ENCODE measurements around the gene NINJ1. TPM values are rescaled to one million over a fixed set of nuclear protein-coding genes. Genes with fewer than 3 reads are reported as not detected.

The NINJ1 gene
- total RNA-seq, 1 experiment from 2014 or later = 41.3 TPM

DNA sequence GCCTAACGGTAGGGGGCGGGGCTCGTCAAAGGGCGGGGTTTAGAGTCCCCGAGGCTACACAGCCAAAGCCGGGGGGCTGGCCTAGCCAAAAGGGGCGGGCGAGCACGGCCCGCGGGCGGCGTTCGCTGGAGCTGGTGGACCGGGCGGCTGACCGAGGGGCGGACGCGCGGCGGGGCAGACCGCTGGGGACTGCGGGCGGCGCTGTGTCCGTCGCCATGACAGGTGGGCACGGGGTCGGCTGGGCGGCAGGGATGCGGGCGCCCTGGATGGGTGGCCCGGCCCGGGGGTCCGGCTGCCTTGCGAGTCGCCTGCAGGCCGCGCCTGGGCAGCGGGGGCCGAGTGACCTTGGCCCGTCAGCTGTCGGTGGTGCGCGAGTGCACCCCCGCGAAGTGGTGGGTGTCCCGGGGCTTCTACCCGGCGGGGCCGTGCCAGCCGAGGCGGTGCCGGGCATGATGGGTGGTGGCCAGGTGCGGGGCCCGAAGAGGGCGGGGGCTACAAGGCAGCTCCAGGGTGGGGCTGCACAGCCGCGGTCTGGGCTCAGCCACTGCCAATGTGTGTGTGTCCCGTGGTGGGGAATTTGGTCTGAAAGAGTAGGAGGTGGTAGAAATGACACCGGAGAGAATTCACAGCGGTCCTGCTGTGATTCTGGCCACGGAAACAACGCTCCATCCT, 37.8 kb downstream of the NINJ1 start, which contains the start of gene CARD19:
Gene CARD19 (plus strand): TSS at position 87 of the 672 bp plus-strand sequence. CDS start 129 bp downstream, at position 216.
- ATAC-seq = peak; percentile 3; the same call in 1 of the 2 replicates
- peak within 1 kb of the TSS; percentile 78 for H3K4me3 Mint-ChIP-seq
- TF ChIP-seq ESRRA (CRISPR knock-in tag; IDR thresholded peaks at IDR 0.05; ENCODE audit: borderline replicate concordance) (0 out of 2 replicates have a peak, but pooled peaks have one; percentile 48), FOXP4 (CRISPR knock-in tag; IDR thresholded peaks at IDR 0.05) (no peak), OVOL2 (CRISPR knock-in tag; IDR thresholded peaks at IDR 0.05; ENCODE audit: borderline replicate concordance) (no peak), ZNF121 (CRISPR knock-in tag; IDR thresholded peaks at IDR 0.05) (peak; percentile 21; the same call in 1 of the 2 replicates), ETV6 (CRISPR knock-in tag; IDR thresholded peaks at IDR 0.05) (peak; percentile 29; the same call in 1 of the 2 replicates), SMAD3 (CRISPR knock-in tag; IDR thresholded peaks at IDR 0.05; ENCODE audit: borderline replicate concordance) (peak; percentile 20; the same call in 1 of the 2 replicates), KAT7 (CRISPR knock-in tag; IDR thresholded peaks at IDR 0.05; ENCODE audit: borderline replicate concordance) (0 out of 2 replicates have a peak, but pooled peaks have one; percentile 49), ZNF416 (CRISPR knock-in tag; IDR thresholded peaks at IDR 0.05) (peak; percentile 13; the same call in 1 of the 2 replicates), FOXK1 (CRISPR knock-in tag; IDR thresholded peaks at IDR 0.05) (0 out of 2 replicates have a peak, but pooled peaks have one; percentile 39), FOXP1 (CRISPR knock-in tag; IDR thresholded peaks at IDR 0.05; ENCODE audit: borderline replicate concordance) (peak; percentile 23; the same call in 1 of the 2 replicates), CTCF (IDR thresholded peaks at IDR 0.05) (no peak), GABPB1 (CRISPR knock-in tag; IDR thresholded peaks at IDR 0.05) (0 out of 2 replicates have a peak, but pooled peaks have one; percentile 15), NFYB (CRISPR knock-in tag; conservative IDR thresholded peaks at IDR 0.05; ENCODE audit: low read depth) (peak; percentile 9; the same call in 1 of the 2 replicates), SP1 (CRISPR knock-in tag; conservative IDR thresholded peaks at IDR 0.05) (0 out of 2 replicates have a peak, but pooled peaks have one; percentile 64), ZNF317 (CRISPR knock-in tag; IDR thresholded peaks at IDR 0.05; ENCODE audit: borderline replicate concordance, low read depth) (0 out of 2 replicates have a peak, but pooled peaks have one; percentile 30)
- TF ChIP-seq, protein P1, sequence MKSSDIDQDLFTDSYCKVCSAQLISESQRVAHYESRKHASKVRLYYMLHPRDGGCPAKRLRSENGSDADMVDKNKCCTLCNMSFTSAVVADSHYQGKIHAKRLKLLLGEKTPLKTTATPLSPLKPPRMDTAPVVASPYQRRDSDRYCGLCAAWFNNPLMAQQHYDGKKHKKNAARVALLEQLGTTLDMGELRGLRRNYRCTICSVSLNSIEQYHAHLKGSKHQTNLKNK (CRISPR knock-in tag; IDR thresholded peaks at IDR 0.05) = 0 out of 2 replicates have a peak, but pooled peaks have one; percentile 25
- TF ChIP-seq, protein P2, sequence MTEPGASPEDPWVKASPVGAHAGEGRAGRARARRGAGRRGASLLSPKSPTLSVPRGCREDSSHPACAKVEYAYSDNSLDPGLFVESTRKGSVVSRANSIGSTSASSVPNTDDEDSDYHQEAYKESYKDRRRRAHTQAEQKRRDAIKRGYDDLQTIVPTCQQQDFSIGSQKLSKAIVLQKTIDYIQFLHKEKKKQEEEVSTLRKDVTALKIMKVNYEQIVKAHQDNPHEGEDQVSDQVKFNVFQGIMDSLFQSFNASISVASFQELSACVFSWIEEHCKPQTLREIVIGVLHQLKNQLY (CRISPR knock-in tag; IDR thresholded peaks at IDR 0.05) = 0 out of 2 replicates have a peak, but pooled peaks have one; percentile 38
- TF ChIP-seq, protein P3, sequence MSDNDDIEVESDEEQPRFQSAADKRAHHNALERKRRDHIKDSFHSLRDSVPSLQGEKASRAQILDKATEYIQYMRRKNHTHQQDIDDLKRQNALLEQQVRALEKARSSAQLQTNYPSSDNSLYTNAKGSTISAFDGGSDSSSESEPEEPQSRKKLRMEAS (CRISPR knock-in tag; IDR thresholded peaks at IDR 0.05) = 0 out of 2 replicates have a peak, but pooled peaks have one; percentile 20
- TF ChIP-seq, protein P4, sequence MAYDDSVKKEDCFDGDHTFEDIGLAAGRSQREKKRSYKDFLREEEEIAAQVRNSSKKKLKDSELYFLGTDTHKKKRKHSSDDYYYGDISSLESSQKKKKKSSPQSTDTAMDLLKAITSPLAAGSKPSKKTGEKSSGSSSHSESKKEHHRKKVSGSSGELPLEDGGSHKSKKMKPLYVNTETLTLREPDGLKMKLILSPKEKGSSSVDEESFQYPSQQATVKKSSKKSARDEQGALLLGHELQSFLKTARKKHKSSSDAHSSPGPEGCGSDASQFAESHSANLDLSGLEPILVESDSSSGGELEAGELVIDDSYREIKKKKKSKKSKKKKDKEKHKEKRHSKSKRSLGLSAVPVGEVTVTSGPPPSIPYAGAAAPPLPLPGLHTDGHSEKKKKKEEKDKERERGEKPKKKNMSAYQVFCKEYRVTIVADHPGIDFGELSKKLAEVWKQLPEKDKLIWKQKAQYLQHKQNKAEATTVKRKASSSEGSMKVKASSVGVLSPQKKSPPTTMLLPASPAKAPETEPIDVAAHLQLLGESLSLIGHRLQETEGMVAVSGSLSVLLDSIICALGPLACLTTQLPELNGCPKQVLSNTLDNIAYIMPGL (CRISPR knock-in tag; IDR thresholded peaks at IDR 0.05) = peak; percentile 69; the same call in 1 of the 2 replicates
- TF ChIP-seq, protein P5, sequence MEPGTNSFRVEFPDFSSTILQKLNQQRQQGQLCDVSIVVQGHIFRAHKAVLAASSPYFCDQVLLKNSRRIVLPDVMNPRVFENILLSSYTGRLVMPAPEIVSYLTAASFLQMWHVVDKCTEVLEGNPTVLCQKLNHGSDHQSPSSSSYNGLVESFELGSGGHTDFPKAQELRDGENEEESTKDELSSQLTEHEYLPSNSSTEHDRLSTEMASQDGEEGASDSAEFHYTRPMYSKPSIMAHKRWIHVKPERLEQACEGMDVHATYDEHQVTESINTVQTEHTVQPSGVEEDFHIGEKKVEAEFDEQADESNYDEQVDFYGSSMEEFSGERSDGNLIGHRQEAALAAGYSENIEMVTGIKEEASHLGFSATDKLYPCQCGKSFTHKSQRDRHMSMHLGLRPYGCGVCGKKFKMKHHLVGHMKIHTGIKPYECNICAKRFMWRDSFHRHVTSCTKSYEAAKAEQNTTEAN (CRISPR knock-in tag; IDR thresholded peaks at IDR 0.05) = no peak
- DNase-seq (ENCODE audit: low spot score) = peak; percentile 34
- peak within 1 kb of the TSS; percentile 93 for H3K27ac Mint-ChIP-seq
- H3K36me3 Mint-ChIP-seq = 0 out of 2 replicates have a peak, but pooled peaks cover 2% of the 10 kb centered on the region
- CTCF ChIA-PET = interaction anchor here (0.5 to 2.1 kb wide), 5 partner anchors 10 to 139 kb away, joined by 3 to 8 read pairs (median 4); no protein-coding TSS in a partner anchor
- H3K9me3 Mint-ChIP-seq = peaks cover 5% of the 10 kb centered on the region; the same call in 1 of the 2 replicates
- POLR2A ChIA-PET = no interaction called here
- no peaks in the 10 kb centered on the region for H3K27me3 Mint-ChIP-seq (ENCODE audit: low read depth)
- peaks cover 23% of the 10 kb centered on the region for H3K4me1 Mint-ChIP-seq
